Sigmoid colon (tissue), 7 donors: ENCODE measurements around the gene PAX5. TPM values are rescaled to one million over a fixed set of nuclear protein-coding genes. Genes with fewer than 3 reads are reported as not detected.
"Not testable (repeated sequence)": the region's sequence is repeated elsewhere in the genome, so short reads cannot be mapped to it uniquely, and the experiment has no call there.

Experiments
- DNase-seq: peaks from one replicate; pipeline ENCODE4 v3.0.0-alpha.2; 2019
- H3K27ac ChIP-seq, 4 donors: fragments of 200-600 bp; sonication (generic); one replicate each; pipeline ENCODE4 v1.5.1; 2016 to 2019; ENCODE audit warnings: mild to moderate bottlenecking in 1 of 4
- H3K27me3 ChIP-seq, 3 donors: fragments of 200-600 bp; sonication (generic); one replicate each; pipeline ENCODE4 v1.5.1; 2019; ENCODE audit warnings: mild to moderate bottlenecking in 1 of 3
- H3K36me3 ChIP-seq, 4 donors: fragments of 200-600 bp; sonication (generic); one replicate each; pipeline ENCODE4 v1.5.1; 2016 to 2019
- H3K4me1 ChIP-seq, 4 donors: fragments of 200-600 bp; sonication (generic); one replicate each; pipeline ENCODE4 v1.5.1; 2017 to 2019
- H3K4me3 ChIP-seq, 4 donors: fragments of 200-600 bp; sonication (generic); one replicate each; pipeline ENCODE4 v1.5.1; 2017 to 2019; ENCODE audit warnings: mild to moderate bottlenecking in 2 of 4, moderate library complexity in 1 of 4
- H3K9me3 ChIP-seq, 4 donors: fragments of 200-600 bp in 3 of 4; sonication (generic) in 3 of 4; one replicate each; pipeline versions ENCODE4 v1.5.1 to v1.6.1; 2013 to 2019
- CTCF ChIP-seq, 4 experiments: fragments of 450-650 bp in 3 of 4; fragments of 200-600 bp in 1 of 4; IDR thresholded peaks; one replicate each; pipeline ENCODE4 v1.5.1; 2016 to 2019; ENCODE audit warnings: antibody characterized with exemption in 4 of 4, mild to moderate bottlenecking in 3 of 4, moderate library complexity in 2 of 4
- EP300 ChIP-seq, 4 donors: sonication (generic); formaldehyde crosslinking; IDR thresholded peaks; one replicate each; pipeline ENCODE4 v1.6.1; 2017; ENCODE audit warnings: antibody characterized with exemption in 4 of 4
- POLR2A ChIP-seq, 2 donors: fragments of 450-650 bp; IDR thresholded peaks; one replicate each; pipeline ENCODE4 v1.6.1; 2016; ENCODE audit warnings: antibody characterized with exemption in 2 of 2, mild to moderate bottlenecking in 2 of 2, moderate library complexity in 2 of 2
- POLR2AphosphoS5 ChIP-seq, 4 donors: sonication (generic); formaldehyde crosslinking; IDR thresholded peaks; one replicate each; pipeline ENCODE4 v1.6.1; 2017; ENCODE audit warnings: antibody characterized with exemption in 4 of 4
- WGBS, 2 donors: extraction: QIAGEN DNeasy Blood & Tissue Kit; methylation state at CpG; one replicate each; pipeline ENCODE4 v1.1.7; 2013; 5-methylcytosine and 5-hydroxymethylcytosine counted together
- intact Hi-C: fragments of 100-400 bp; cut with DNase I; formaldehyde crosslinking; loops from one replicate; pipeline ENCODE4 v1.15.1; 2023
- polyA plus RNA-seq, 3 donors: library from polyadenylated mRNA; stranded (reverse); fragments of 200-250 nt; gene quantifications; one replicate each; pipeline ENCODE4 v1.2.3, GENCODE V29; 2013
- total RNA-seq, 4 donors: library from RNA; depleted of rRNA; stranded (reverse); fragments of >200 nt; gene quantifications; one replicate each; pipeline ENCODE4 v1.1.0, GENCODE V29; 2016
- donor health status: healthy with polysubstance abuse.
- donor health status: Bipolar disorder and iron deficiency.
- donor health status: healthy.

The PAX5 gene
- total and polyA plus RNA-seq, 7 donors = under 0.01 to 20.1 (median 0.23) TPM; not detected in 4

DNA sequence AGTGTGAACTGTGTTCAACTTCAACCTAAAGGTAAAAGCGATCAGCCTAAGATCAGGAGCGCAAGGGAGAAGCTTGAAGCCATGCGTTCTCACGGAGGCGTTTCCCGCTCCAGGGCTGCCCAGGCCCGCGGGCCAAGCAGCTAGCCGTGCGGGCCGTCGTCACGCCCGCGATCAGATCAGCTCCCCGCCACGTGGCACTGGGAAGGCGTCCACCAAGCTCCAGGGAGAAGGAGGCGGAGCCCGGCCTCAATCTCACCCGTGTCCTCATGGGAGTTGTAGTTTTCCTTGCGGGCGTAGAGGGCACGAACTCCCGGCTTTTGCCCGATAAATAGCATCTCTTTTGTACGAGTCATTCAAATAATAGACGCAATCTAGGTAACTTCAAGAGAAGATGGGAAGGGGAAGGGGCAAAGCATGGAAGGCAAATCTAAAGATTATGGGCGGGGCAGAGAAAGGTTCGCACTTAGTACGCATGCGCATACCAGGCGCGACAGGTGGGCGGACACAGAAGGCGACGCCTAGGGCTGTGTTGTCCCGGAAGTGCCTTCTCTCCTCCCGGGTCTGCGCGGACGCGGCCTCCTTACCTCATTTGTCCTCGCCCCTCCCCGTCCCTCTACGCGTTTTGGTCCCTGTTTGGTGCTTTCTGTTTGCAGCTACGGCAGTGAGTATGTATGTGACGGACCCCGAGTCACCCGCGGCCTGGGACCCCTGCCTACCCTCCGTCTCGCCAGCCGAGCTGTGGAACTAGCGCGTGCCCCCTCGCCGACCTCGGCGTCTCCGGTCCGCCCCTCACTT, 45.5 kb upstream of the PAX5 start:
- Histone ChIP-seq H3K4me1 (peaks cover 0 to 20% (median 13%) of the 10 kb centered on the region in 4 donors), H3K27me3 (no peaks in the 10 kb centered on the region), H3K9me3 (no peaks in the 10 kb centered on the region), H3K36me3 (no peaks in the 10 kb centered on the region), H3K4me3 (peak overlapping the region; percentile 74 to 98 (median 92)), H3K27ac (peak overlapping the region; percentile 88 to 92 (median 90))
- peak; percentile 96 for DNase-seq
- 3% methylated on average over 63 of the region's 63 CpGs for WGBS, 2 donors
- intact Hi-C loops = loop anchor here (1.0 kb wide), 1 partner anchor 41 kb away; the partner anchor contains the start of gene ZCCHC7
- peak; percentile 71 to 90 (median 88) for TF ChIP-seq POLR2AphosphoS5 (IDR thresholded peaks at IDR 0.05)
- no peak for TF ChIP-seq EP300 (IDR thresholded peaks at IDR 0.05)
- TF ChIP-seq POLR2A (IDR thresholded peaks at IDR 0.05) = peak; percentile 43 to 57
- no peak for TF ChIP-seq CTCF (IDR thresholded peaks at IDR 0.05)

- H3K9me3 ChIP-seq, H3K27ac ChIP-seq, H3K36me3 ChIP-seq, H3K4me3 ChIP-seq, H3K4me1 ChIP-seq, H3K27me3 ChIP-seq, DNase-seq, intact Hi-C loops: not testable (repeated sequence)
- WGBS, 2 donors = 51 to 79% methylated on average over 4 of the region's 4 CpGs
Measured at GRCh38 chr9:37074790-37075189, 40.7 kb upstream of the PAX5 start.

GRCh38 chr9:37066139-37066725, 32.2 kb upstream of the PAX5 start:
- no peaks in the 10 kb centered on the region for H3K36me3 ChIP-seq
- H3K27me3 ChIP-seq = peaks cover 0 to 14% (median 0%) of the 10 kb centered on the region in 3 donors
- intact Hi-C loops = no loop called here
- WGBS, 2 donors = 29 to 36% methylated on average over 3 of the region's 3 CpGs
- no peak overlapping the region for H3K27ac ChIP-seq
- no peaks in the 10 kb centered on the region for H3K4me1 ChIP-seq
- DNase-seq = no peak
- no peak overlapping the region for H3K4me3 ChIP-seq
- TF ChIP-seq POLR2AphosphoS5 (IDR thresholded peaks at IDR 0.05) (no peak), POLR2A (IDR thresholded peaks at IDR 0.05) (no peak), EP300 (IDR thresholded peaks at IDR 0.05) (no peak), CTCF (IDR thresholded peaks at IDR 0.05) (no peak)
- H3K9me3 ChIP-seq = no peaks in the 10 kb centered on the region

DNA sequence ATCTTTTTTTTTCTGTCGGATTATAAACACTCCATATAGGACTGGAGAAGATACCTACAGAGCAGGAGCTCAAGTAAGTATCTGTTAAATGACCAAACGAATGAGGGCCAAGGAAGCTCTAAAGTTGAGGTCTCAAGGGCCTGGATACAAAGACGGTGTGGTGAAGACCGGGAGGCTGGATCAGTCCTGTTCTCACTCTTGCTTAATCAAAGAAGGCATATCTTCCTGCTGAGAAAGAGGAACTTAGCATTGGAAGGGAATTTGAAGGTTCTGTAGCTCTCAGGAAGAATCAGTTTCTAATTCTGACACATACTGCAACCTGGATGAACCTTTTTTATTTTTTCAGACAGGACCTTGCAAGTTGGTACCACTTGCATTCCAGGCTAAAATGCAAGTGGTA, 28.3 kb upstream of the PAX5 start:
- Histone ChIP-seq H3K27me3 (peaks cover 0 to 26% (median 0%) of the 10 kb centered on the region in 3 donors), H3K9me3 (no peaks in the 10 kb centered on the region), H3K36me3 (no peaks in the 10 kb centered on the region), H3K27ac (no peak overlapping the region), H3K4me3 (no peak overlapping the region), H3K4me1 (no peaks in the 10 kb centered on the region)
- WGBS, 2 donors = 67 to 70% methylated on average over 4 of the region's 4 CpGs
- TF ChIP-seq CTCF (IDR thresholded peaks at IDR 0.05) (no peak), POLR2AphosphoS5 (IDR thresholded peaks at IDR 0.05) (no peak), POLR2A (IDR thresholded peaks at IDR 0.05) (no peak), EP300 (IDR thresholded peaks at IDR 0.05) (no peak)
- intact Hi-C loops = no loop called here
- DNase-seq = no peak

DNA sequence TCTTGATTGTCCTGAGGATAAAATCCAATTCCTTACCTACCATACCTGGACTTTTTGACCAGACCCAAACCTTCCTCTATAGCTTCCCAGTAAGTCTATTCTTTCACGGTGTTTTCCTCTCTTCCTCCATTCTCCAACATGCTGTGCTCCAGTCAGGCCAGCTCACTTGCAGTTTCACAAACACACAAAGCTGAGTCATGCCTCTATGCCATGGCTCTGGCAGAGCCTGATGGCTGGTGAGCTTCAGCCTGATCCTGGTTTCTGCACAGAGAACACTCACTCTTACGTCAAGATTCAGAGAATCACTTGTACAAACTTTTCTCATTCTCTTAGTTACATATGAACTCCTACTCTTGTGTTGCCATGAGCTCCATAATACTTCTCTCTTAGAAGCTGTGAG, 27.7 kb upstream of the PAX5 start:
- TF ChIP-seq POLR2AphosphoS5 (IDR thresholded peaks at IDR 0.05) (no peak), CTCF (IDR thresholded peaks at IDR 0.05) (no peak), POLR2A (IDR thresholded peaks at IDR 0.05) (no peak), EP300 (IDR thresholded peaks at IDR 0.05) (no peak)
- Histone ChIP-seq H3K4me3 (no peak overlapping the region), H3K36me3 (no peaks in the 10 kb centered on the region), H3K27ac (no peak overlapping the region), H3K27me3 (peaks cover 0 to 30% (median 0%) of the 10 kb centered on the region in 3 donors), H3K4me1 (no peaks in the 10 kb centered on the region), H3K9me3 (no peaks in the 10 kb centered on the region)
- intact Hi-C loops = no loop called here
- 66 to 83% methylated on average over 2 of the region's 2 CpGs for WGBS, 2 donors
- DNase-seq = no peak
